GM18520 (cell line): ENCODE measurements around the gene PLK3.
"Not testable (repeated sequence)": the region's sequence is repeated elsewhere in the genome, so short reads cannot be mapped to it uniquely, and the experiment has no call there.

Experiments
- ATAC-seq: cut with Tn5 transposase; IDR thresholded peaks from one replicate; pipeline ENCODE4 v1.9.1; 2021; ENCODE audit not compliant: unreplicated experiment

PLK3 gene

DNA sequence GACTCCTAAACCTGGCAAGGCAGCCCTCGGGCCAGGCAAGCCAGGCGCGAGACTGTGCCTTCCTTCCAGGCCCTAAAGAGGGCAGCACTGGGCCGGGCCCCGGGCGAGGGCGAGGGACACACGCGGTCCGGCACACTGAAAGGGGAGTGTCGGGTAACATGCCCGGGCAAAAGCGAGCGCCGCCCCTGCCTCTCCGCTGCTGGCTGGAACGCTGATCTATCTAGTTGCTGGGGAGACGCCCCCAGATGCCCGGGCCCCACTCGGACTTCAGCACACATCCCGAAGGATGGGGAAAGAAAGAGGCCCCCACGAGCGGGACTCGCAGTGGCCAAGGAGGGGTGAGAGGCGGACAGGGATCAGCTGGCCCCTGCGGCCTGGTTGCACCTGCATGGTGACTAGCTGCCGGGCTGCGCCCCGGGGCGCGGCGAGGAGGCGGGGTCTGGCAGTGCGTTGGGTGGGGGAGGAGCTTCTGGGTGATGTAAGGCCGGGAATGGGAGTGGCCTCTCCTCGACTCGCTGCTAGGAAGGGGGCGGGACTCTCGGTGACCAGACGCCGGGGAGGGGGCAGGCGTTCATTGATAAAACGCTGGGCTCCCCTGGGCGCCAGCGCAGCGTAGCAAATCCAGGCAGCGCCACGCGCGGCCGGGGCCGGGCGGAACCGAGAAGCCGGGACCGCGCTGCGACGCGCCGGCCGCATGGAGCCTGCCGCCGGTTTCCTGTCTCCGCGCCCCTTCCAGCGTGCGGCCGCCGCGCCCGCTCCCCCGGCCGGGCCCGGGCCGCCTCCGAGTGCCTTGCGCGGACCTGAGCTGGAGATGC is at the start of gene PLK3:
Gene PLK3 (plus strand): TSS at position 608 of the 815 bp plus-strand sequence. CDS start 87 bp downstream, at position 695.
- peak; percentile 66 for ATAC-seq

DNA sequence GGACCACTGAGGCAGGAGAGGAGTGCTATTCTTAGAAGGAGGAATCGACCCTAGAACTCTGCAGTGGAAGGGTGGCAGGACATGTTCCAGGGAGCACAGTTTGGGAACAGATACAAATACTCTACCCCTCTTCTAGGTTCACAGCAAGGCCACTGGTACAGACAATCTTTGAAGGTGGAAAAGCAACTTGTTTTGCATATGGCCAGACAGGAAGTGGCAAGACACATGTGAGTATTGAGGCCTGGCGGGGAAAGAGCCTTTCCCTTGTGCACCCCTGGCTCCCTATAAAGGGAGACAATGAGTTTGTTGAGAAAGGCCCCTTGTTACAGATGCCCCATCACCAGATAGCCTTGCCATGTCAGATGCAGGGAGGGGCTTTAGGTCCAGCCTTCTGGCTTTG is 42.8 kb upstream of the PLK3 start:
- ATAC-seq: no peak

DNA sequence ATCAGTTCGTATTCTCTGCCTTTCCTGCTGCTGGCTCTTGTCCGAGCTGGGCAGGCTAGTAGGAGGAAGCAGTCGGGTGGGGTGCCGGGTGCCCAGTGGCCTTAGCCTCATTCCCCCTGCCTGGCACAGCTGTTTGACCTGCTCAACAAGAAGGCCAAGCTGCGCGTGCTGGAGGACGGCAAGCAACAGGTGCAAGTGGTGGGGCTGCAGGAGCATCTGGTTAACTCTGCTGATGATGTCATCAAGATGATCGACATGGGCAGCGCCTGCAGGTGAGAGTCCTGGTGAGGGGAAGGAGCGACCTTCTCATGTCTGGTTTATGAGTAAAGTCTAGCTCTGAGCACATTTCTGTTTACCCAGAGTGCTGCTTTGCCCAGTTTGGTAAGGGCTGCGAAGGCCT is 41.1 kb upstream of the PLK3 start:
- ATAC-seq: no peak

DNA sequence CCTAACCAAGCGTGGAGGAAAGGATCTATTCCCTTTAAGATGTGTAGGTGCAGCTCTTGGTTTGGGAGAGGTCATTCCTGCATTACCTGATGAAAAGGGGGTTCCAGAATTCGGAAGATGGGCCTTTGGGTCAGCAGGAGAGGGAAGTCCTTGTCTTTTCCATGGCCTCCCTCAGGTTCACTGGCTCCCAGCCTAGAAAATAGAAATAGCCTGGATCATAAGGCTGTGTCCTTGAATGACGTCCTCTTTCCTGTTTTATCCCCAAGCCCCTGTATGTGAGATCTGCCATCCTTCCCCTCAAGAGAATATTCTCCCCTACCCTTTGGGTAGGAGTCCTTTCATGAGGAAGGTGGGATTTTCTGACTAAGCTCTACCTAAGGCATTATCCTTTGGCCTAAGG is 39.3 kb upstream of the PLK3 start:
- no peak for ATAC-seq

DNA sequence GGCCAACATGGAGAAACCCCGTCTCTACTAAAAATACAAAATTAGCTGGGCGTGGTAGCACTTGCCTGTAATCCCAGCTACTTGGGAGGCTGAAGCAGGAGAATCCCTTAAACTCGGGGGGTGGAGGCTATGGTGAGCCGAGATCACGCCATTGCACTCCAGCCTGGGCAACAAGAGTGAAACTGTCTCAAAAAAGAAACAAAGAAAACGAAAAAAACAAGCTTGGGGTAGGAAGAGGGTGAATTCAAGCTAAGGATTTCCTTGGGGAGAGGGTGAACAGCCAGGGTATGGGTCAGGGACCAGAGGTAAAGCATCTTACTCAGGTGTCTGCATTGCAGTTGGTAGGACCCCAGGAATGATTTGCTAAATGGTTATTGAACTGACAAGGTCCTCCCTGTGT is 33.8 kb upstream of the PLK3 start:
- ATAC-seq: not testable (repeated sequence)

DNA sequence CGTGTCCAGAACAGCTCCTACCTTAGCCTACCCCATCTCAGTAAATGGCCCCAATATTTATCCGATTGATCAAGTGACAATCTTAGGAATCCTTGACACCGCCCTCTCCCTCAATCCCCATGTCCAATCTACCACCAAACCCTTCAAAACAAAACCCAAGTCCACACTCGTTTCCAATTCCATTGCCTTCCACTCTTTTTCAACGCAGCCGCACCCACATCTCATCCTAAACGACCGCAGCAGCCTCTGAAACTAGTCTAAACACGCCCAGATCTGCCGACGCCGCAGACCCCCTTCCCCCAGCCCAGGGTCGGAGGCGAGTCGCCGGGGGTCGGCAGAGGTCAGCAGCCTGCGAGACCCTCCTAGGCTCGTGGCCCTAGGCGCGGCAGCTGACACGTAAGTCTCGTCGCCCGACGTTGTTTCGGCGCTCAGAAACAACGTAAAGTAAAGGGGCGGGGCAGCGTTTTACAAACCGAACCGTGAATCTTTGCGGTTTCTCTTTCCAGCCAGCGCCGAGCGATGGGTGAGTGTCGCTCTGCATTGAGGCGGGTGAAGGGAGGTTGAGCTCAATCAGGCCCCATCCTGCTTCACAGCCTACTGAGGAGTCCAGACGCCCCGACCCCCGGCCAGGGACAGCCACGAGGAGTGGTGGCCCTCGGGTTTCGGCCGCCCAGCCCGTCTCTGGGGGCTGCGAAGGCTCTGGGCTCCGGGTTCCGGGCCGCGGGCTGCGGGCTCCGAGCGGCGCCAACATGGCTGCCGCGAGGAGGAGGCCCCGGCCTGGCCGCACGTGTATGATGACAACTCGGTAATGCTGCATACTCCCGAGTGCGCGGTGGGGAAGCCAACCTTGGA is 24.9 kb upstream of the PLK3 start, which contains the start of gene RPS8:
Gene RPS8 (plus strand): TSS at position 463 of the 852 bp plus-strand sequence. CDS start 57 bp downstream, at position 520.
- peak; percentile 78 for ATAC-seq

DNA sequence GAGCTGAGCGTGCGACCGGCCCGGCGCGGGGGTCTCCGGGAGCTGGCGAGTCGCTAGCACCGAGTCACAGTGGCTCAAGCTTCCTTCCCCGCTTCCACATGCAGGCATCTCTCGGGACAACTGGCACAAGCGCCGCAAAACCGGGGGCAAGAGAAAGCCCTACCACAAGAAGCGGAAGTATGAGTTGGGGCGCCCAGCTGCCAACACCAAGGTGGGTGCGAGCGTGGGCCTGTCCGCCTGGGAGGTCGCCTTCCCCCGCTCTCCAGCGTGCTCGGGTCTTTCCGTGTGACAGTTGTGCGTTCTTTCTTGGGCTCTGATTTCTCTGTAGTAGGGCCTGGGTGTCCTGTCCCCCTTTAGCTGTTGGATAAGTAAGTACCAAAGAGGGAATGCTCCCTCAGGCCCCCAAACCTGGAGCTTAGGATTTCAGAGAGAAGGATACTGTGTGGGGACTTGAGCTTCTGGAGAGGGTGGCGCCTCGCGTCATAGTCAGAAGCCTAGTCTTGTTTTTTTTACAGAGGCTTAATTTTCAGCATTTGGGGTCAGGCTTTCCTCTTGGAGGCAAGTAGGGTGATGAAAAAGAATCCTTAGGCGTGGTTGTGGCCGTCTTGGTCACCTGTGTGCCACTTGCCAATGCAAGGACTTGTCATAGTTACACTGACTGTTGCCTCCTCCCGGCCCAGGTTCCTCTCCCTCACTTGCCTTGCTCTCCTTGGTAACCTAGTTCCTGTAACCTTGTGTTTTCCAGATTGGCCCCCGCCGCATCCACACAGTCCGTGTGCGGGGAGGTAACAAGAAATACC is 24.0 kb upstream of the PLK3 start:
- no peak for ATAC-seq

DNA sequence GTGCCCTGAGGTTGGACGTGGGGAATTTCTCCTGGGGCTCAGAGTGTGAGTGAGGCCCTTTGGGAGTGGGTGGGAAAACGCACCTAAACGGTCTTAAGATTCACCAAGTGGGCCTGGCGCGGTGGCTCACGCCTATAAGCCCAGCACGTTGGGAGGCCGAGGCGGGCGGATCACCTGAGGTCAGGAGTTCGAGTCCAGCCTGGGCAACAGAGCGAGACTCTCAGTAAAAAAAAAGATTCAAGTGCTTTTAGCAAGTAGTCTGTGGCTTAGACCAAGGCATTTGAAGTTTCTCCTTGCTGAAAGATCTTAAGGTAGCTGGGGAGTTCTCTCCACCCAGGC is 23.5 kb upstream of the PLK3 start:
- no peak for ATAC-seq

DNA sequence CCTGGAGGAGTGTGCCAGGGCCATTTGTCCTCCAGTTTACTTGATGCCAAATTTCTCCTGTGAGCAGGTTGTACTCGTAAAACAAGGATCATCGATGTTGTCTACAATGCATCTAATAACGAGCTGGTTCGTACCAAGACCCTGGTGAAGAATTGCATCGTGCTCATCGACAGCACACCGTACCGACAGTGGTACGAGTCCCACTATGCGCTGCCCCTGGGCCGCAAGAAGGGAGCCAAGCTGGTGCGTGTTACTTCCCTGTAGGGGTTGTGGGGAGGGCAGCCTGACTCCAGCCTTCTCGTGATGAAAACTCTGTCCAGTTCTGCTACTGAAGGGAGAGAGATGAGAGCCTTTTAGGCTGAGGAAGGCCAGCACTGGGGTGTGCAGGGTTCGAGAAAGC is 22.6 kb upstream of the PLK3 start:
- ATAC-seq: no peak

DNA sequence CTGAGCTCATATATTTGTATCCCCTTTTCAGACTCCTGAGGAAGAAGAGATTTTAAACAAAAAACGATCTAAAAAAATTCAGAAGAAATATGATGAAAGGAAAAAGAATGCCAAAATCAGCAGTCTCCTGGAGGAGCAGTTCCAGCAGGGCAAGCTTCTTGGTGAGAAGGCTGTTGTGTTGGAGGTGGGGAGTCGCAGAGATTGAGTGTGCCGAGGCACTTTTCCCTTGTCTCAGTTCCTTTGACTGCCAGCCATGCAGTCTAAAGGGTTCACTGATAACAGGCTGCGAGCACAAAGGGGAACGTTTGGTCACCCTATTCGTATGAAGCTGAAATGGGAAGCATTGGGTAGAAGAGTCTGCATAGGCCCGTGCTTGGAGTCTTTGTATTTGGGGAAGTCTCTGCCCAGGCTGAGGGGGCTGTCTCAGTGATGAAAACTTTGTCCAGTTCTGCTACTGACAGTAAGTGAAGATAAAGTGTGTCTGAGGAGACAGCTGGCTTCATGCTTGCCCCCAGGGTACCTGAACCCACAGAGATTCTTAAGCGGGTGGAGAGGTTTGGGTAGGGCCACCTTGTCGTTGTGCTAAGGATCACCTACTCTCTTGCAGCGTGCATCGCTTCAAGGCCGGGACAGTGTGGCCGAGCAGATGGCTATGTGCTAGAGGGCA is 22.1 kb upstream of the PLK3 start:
- ATAC-seq: no peak

DNA sequence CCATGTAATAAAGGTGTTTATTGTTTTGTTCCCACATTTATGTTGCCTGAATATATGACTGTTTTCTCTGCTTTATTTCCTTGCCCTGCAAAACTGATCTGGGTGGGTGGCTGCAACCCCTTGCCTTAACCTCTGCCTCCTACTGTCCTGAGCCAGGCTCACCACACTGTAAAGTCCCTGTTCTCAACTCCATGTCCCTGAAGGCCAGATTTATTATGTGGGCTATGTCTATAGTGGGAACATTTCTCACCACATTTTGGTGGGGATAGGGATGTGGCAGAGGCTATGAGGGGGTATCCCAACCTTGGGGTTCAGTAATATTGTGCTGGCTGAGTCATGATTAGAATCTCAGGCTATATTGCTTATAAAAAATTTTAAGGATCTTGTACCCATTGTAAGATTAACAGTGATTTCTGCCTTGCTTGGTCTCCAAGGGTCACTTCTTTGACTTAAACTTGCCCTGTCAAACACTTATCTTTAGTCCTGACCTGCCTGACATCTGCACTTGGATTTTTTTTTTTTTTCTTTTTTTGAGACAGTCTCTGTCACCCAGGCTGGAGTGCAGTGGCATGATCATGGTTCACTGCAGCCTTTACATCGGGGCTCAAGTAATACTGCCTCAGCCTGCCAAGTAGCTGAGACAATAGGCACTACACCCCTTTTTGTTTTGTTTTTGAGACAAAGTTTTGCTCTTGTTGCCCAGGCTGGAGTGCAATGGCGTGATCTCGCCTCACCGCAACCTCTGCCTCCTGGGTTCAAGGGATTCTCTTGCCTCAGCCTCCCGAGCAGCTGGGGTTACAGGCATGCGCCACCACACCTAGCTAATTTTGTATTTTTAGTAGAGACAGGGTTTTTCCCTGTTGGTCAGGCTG is 21.2 kb upstream of the PLK3 start:
- ATAC-seq: no peak

DNA sequence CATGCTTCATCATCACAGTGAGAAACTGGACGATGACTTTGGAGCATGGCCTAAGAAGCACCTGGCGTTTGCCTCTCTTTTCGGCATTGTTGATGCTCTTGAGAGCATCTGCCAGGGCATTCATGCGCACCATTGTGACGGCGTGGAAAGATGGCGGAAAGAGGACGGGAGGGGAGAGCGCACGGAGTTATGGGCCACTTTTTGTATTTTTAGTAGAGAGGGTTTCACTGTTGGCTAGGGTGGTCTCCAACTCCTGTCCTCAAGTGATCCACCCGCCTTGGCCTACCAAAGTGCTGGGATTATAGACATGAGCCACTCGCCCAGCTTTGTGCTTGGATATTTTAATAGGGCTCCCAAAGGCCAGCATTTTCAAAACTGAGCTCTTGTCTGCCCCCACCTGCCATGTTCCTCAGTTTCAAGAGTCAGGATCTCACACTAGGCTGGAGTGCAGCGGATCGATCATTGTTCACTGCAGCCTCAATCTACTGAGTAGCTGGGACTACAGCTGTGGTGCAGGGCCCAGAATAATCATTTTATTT is 19.5 kb upstream of the PLK3 start:
- no peak for ATAC-seq

DNA sequence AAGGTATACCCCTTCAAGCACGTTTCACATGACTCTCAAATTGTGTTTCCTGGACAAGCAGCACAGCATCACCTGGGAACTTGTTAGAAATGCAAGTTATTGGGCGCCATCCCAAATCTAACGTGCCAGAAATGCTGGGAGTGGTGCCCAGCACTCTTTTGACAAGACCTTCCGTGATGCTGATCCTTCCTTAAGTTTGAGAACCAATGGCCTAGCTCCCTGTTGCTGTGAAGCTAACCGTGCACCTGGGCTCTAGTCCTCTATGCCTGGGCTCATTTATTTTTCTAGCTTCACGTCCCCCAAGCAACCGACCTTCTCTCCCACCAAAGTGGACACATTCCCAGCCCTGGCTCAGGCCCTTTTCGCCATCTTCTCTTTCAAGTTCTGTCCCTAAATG is 16.5 kb upstream of the PLK3 start:
- no peak for ATAC-seq

DNA sequence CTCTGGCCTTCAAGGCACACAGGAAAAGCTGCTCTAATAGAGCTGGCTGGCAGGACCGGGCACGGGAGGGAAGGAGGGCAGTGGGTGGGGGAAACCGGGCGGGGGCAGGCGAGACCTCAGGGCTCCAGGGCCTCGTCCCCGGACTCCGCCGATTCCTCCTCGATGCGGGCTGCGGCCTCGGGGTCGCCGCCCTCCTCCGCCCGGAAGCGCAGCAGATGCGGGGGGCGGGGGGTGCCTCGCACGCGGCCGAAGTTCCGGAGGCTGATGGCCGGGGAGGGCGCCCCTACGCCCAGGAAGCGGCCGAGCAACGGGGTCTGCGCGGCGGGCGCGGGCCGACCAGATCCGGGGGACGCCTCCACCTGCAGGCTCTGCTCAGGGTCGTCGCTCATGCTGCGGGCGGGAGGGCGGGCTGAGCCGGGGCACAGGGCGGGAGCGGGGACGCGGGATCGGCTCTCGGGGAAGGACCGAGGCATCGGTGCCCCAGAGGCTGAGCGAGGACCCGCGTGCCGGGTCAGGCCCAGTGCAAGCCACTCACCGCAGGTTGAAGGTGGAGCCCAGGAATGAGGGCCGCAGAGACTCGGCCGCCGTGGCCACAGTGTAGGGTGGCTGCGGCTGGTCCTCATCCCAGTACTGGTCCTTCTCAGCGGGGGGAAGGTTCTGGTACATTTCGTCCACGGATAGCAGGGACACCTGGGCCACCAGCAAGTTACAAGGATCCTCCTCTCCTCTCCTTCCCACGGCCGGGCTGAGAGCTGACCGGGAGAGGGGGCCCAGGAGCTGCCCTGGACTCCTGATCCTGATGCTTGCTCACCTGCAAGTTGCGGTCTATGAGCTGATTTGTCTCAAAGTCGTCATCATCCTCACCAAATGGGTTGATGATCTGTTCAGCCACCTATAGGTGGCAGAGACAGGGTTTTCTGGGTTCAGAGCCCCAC is 15.8 kb upstream of the PLK3 start:
- ATAC-seq: no peak

DNA sequence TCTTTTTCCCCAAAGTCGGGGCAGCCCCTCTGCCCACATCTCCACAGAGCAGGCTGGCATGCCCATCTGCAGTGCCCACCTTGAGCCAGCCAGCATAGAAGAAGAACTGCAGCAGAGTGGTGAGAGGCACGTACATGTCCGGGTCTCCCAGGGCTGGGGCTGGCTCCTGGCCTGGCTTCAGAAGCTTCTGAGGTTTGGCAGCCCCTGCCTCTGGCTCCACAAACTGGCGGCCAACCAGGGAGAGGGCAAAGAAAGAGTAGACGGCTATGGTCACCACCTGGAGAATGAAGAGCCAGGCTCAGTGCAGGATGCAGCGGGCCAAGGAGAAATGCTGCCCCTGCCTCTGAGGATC is 15.2 kb upstream of the PLK3 start:
- no peak for ATAC-seq

DNA sequence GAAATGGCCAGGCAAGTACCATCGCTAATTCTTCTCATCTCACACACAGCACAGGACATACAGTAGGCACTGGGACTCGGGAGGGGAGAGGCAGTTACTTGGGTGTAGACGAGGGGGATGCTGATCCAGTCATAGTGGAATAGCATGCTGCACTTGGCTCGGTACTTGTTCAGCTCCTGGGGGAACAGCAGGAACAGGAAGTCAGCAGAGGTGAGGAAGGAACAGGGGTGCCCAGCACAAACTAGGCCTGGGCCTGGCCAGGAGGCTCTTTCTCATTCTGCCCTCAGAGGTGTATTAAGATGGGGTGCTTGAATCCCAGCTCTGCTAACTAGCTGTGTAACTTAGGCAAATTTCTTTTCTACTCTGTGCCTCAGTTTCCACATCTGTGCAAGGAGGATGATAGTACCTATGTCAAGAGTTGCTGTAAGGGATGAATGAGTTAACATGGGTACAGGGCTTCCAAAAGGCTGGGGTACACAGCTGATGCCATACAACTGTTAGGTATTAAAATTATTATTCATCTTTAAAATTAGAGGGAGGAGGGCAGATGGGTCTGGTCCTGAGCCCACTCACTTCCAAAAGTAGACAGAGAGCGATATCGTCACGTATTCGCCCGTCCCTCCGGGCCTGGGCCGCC is 14.6 kb upstream of the PLK3 start:
- ATAC-seq: no peak

DNA sequence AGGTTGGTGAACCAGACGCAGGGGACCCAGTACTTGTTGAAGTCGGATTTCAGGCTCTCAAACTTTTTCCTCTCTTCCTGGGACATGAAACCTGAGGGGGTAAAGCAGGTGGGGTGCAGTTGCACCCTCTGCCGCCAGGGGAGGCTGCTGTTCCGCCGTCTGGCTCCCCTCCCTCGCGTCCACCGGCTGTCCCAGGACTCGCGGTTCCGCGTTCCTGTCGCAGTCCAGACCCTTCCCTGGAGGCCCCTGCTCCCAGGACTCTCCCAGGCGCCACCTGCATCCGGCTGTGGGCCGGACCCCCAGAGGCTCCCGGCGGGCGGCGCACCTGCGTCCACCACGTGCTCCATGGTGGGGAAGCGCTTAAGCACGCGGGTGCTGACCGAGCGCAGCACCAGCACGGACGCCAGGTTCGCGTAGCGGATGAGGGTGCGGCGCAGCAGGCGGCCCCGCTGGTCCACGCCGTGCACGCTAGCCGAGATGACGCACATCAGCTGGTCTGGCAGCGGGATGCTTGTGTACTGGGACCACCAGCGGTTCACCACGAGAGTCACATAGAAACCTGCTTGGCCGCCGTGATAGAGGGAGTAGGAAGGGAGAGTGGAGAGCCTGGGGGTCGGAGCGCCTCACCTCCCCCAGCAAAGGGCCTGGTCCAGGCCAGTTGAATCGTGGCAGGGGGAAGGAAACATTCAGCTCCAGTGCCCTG is 13.9 kb upstream of the PLK3 start:
- no peak for ATAC-seq
